H9 (cell line): ENCODE data around the gene UVRAG. TPM values are rescaled to one million over a fixed set of nuclear protein-coding genes. Genes with fewer than 3 reads are reported as not detected.

Source experiments
- DNase-seq: peaks from one replicate; pipeline ENCODE4 v3.0.0-alpha.2; 2017
- H2AFZ ChIP-seq: one replicate; pipeline ENCODE4 v1.6.1; 2013; ENCODE audit warnings: mild to moderate bottlenecking, low read length, control low read depth, moderate library complexity
- H2AK5ac ChIP-seq: 2 replicates; pipeline ENCODE4 v1.6.1; 2013; ENCODE audit warnings: low read length, control low read depth, mixed read lengths; ENCODE audit not compliant: insufficient read length
- H2BK120ac ChIP-seq: one replicate; pipeline ENCODE4 v1.6.1; 2013; ENCODE audit warnings: low read depth, mild to moderate bottlenecking, low read length, control low read depth, inconsistent platforms; ENCODE audit not compliant: poor library complexity, severe bottlenecking
- H2BK12ac ChIP-seq: 2 replicates; pipeline ENCODE4 v1.6.1; 2013; ENCODE audit warnings: low read length, control low read depth, mixed read lengths, low read depth; ENCODE audit not compliant: insufficient read length
- H2BK15ac ChIP-seq: 2 replicates; pipeline ENCODE4 v1.6.1; 2013; ENCODE audit warnings: low read depth, low read length, control low read depth
- H2BK20ac ChIP-seq: one replicate; pipeline ENCODE4 v1.6.1; 2013; ENCODE audit warnings: low read depth, mild to moderate bottlenecking, low read length, control low read depth, inconsistent platforms; ENCODE audit not compliant: poor library complexity, severe bottlenecking
- H2BK5ac ChIP-seq: 2 replicates; pipeline ENCODE4 v1.6.1; 2013; ENCODE audit warnings: low read length, control low read depth, mixed read lengths; ENCODE audit not compliant: insufficient read length
- H3K14ac ChIP-seq: 2 replicates; pipeline ENCODE4 v1.6.1; 2013; ENCODE audit warnings: low read length, control low read depth; ENCODE audit not compliant: insufficient read depth
- H3K18ac ChIP-seq: 2 replicates; pipeline ENCODE4 v1.6.1; 2013; ENCODE audit warnings: low read depth, mild to moderate bottlenecking, mixed read lengths, low read length, control low read depth; ENCODE audit not compliant: insufficient read length
- H3K23ac ChIP-seq: 2 replicates; pipeline ENCODE4 v1.6.1; 2013; ENCODE audit warnings: low read length, control low read depth, mixed read lengths, low read depth; ENCODE audit not compliant: insufficient read length
- H3K23me2 ChIP-seq: 2 replicates; pipeline ENCODE4 v1.6.1; 2013; ENCODE audit warnings: low read depth, mild to moderate bottlenecking, mixed read lengths, low read length, control low read depth; ENCODE audit not compliant: insufficient read length, poor library complexity, severe bottlenecking
- H3K27ac ChIP-seq: 2 replicates; pipeline ENCODE4 v1.5.1; 2013; ENCODE audit warnings: low read length, control low read depth, mixed read lengths, low read depth; ENCODE audit not compliant: insufficient read length
- H3K27me3 ChIP-seq: 2 replicates; pipeline ENCODE4 v1.6.1; 2013; ENCODE audit warnings: low read length, control low read depth, inconsistent platforms; ENCODE audit not compliant: insufficient read depth
- H3K4ac ChIP-seq: 2 replicates; pipeline ENCODE4 v1.6.1; 2013; ENCODE audit warnings: low read depth, mild to moderate bottlenecking, control low read depth, inconsistent platforms, low read length, moderate library complexity
- H3K4me1 ChIP-seq: 2 replicates; pipeline ENCODE4 v1.6.1; 2013; ENCODE audit warnings: low read length, control low read depth, inconsistent platforms; ENCODE audit not compliant: insufficient read depth
- H3K4me2 ChIP-seq: 2 replicates; pipeline ENCODE4 v1.6.1; 2013; ENCODE audit warnings: low read length, control low read depth, mixed read lengths; ENCODE audit not compliant: insufficient read length, insufficient read depth
- H3K56ac ChIP-seq: 2 replicates; pipeline ENCODE4 v1.6.1; 2013; ENCODE audit warnings: low read depth, mild to moderate bottlenecking, mixed read lengths, low read length, control low read depth; ENCODE audit not compliant: insufficient read length
- H3K79me1 ChIP-seq: 2 replicates; pipeline ENCODE4 v1.6.1; 2013; ENCODE audit warnings: low read depth, mild to moderate bottlenecking, moderate library complexity, low read length, control low read depth, inconsistent platforms; ENCODE audit not compliant: insufficient read depth, poor library complexity, severe bottlenecking
- H3K79me2 ChIP-seq: 2 replicates; pipeline ENCODE4 v1.6.1; 2013; ENCODE audit warnings: low read length, control low read depth, inconsistent platforms; ENCODE audit not compliant: insufficient read depth
- H3K9ac ChIP-seq: 2 replicates; pipeline ENCODE4 v1.6.1; 2013; ENCODE audit warnings: low read length, control low read depth, mixed read lengths; ENCODE audit not compliant: insufficient read length; ENCODE audit errors: extremely low read depth
- H3K9me3 ChIP-seq: one replicate; pipeline ENCODE4 v1.6.1; 2013; ENCODE audit warnings: low read depth, low read length, inconsistent platforms; ENCODE audit not compliant: control insufficient read depth
- H3T11ph ChIP-seq: one replicate; pipeline ENCODE4 v1.6.1; 2013; ENCODE audit warnings: mild to moderate bottlenecking, low read length, control low read depth, inconsistent platforms
- H4K20me1 ChIP-seq: one replicate; pipeline ENCODE4 v1.6.1; 2013; ENCODE audit not compliant: control insufficient read depth, insufficient read length, insufficient read depth
- H4K5ac ChIP-seq: 2 replicates; pipeline ENCODE4 v1.6.1; 2013; ENCODE audit warnings: low read depth, mild to moderate bottlenecking, mixed read lengths, low read length, control low read depth; ENCODE audit not compliant: insufficient read length
- H4K8ac ChIP-seq: replicated peaks from 2 replicates; pipeline ENCODE4 v1.6.1; 2013; ENCODE audit warnings: low read length, control low read depth, mixed read lengths, low read depth; ENCODE audit not compliant: insufficient read length
- H4K91ac ChIP-seq: 2 replicates; pipeline ENCODE4 v1.6.1; 2013; ENCODE audit warnings: low read depth, mild to moderate bottlenecking, moderate library complexity, mixed read lengths, low read length, control low read depth; ENCODE audit not compliant: insufficient read length
- H3K27ac Mint-ChIP-seq, 3 experiments: 2 replicates in 2 of 3; 3 replicates in 1 of 3; pipeline ENCODE4 v1.8.0; 2020 to 2021; ENCODE audit warnings: mixed read lengths in 3 of 3, mild to moderate bottlenecking in 1 of 3, moderate library complexity in 1 of 3
- H3K27me3 Mint-ChIP-seq: 2 replicates; pipeline ENCODE4 v1.8.0; 2021; ENCODE audit warnings: low read depth, mild to moderate bottlenecking, moderate library complexity, mixed read lengths
- H3K36me3 Mint-ChIP-seq, 3 experiments: 2 replicates in 2 of 3; 3 replicates in 1 of 3; pipeline ENCODE4 v1.8.0; 2020 to 2021; ENCODE audit warnings: low read depth in 3 of 3, mixed read lengths in 3 of 3; ENCODE audit not compliant: insufficient read depth in 1 of 3
- H3K4me1 Mint-ChIP-seq, 2 experiments: 2 replicates each; pipeline ENCODE4 v1.8.0; 2020; ENCODE audit warnings: mixed read lengths in 2 of 2
- H3K4me3 Mint-ChIP-seq, 2 experiments: 2 replicates in 1 of 2; 3 replicates in 1 of 2; pipeline ENCODE4 v1.8.0; 2020 to 2021; ENCODE audit warnings: mild to moderate bottlenecking in 2 of 2, mixed read lengths in 2 of 2, moderate library complexity in 1 of 2
- H3K9me3 Mint-ChIP-seq, 2 experiments: 2 replicates in 1 of 2; 3 replicates in 1 of 2; pipeline ENCODE4 v1.8.0; 2020; ENCODE audit warnings: mild to moderate bottlenecking in 2 of 2, mixed read lengths in 2 of 2, moderate library complexity in 1 of 2
- CTCF ChIP-seq: fragments of 200-600 bp; sonication (generic); conservative IDR thresholded peaks from 3 replicates; pipeline ENCODE4 v1.8.0; 2021; ENCODE audit warnings: antibody characterized with exemption, mild to moderate bottlenecking
- WGBS: extraction: QIAGEN DNeasy Blood & Tissue Kit; methylation state at CpG from one replicate; pipeline ENCODE4 v1.1.7; 2013; ENCODE audit warnings: missing lambda C conversion rate, low lambda C conversion rate, mixed read lengths; ENCODE audit not compliant: insufficient read length; ENCODE audit errors: extremely low coverage; 5-methylcytosine and 5-hydroxymethylcytosine counted together
- total RNA-seq: library from RNA; stranded (reverse); gene quantifications from 2 replicates; pipeline ENCODE4 v1.2.1, GENCODE V29; 2021

The UVRAG gene
- total RNA-seq, 1 experiment from 2014 or later: 18.5 TPM

GRCh38 chr11:75800136-75800675 lies 14.8 kb upstream of the UVRAG start:
- Histone ChIP-seq H3K18ac (no peak overlapping the region), H3K27ac (no peak overlapping the region), H2BK5ac (no peak overlapping the region), H2AFZ (no peak overlapping the region), H2BK15ac (no peak overlapping the region), H3K27me3 (no peaks in the 10 kb centered on the region; the same call in 1 of the 2 replicates), H4K5ac (no peak overlapping the region), H2BK20ac (no peak overlapping the region), H4K91ac (no peak overlapping the region), H3K14ac (no peak overlapping the region), H3K4me1 (no peaks in the 10 kb centered on the region), H2BK120ac (no peak overlapping the region), H4K8ac (no peak overlapping the region), H4K20me1 (no peaks in the 10 kb centered on the region), H3K79me2 (no peaks in the 10 kb centered on the region), H3K9me3 (no peaks in the 10 kb centered on the region), H3K23ac (no peak overlapping the region), H3K79me1 (no peaks in the 10 kb centered on the region), H3K4me2 (no peak overlapping the region), H2AK5ac (no peak overlapping the region), H2BK12ac (no peak overlapping the region), H3T11ph (no peak overlapping the region), H3K9ac (no peak overlapping the region), H3K23me2 (no peaks in the 10 kb centered on the region), H3K56ac (no peak overlapping the region), H3K4ac (no peak overlapping the region)
- Mint-ChIP-seq H3K36me3 (no peaks in the 10 kb centered on the region), H3K4me3 (no peak overlapping the region), H3K27ac (no peak overlapping the region), H3K4me1 (peaks cover 4 to 7% of the 10 kb centered on the region in 2 experiments; a peak in 1 of 4 replicates), H3K9me3 (no peaks in the 10 kb centered on the region; a peak in 1 of 5 replicates), H3K27me3 (no peaks in the 10 kb centered on the region)
- no peak for TF ChIP-seq CTCF
- DNase-seq: no peak
- no CpG with 5 or more reads among the region's 8 CpGs for WGBS
